ENCODE measurements around the gene PDE4B. TPM values are rescaled to one million over a fixed set of nuclear protein-coding genes. Genes with fewer than 3 reads are reported as not detected.
"Not testable (repeated sequence)": the region's sequence is repeated elsewhere in the genome, so short reads cannot be mapped to it uniquely, and the experiment has no call there.

PDE4B gene
- total RNA-seq, 1 donor from 2014 or later = 7.6 TPM

GRCh38 chr1:66055092-66055491 lies 262.4 kb downstream of the PDE4B start:
- Histone ChIP-seq H3K4me1 (ENCODE audit: insufficient read depth, low read length) (no peaks in the 10 kb centered on the region), H3K36me3 (ENCODE audit: insufficient read depth, low read length) (no peaks in the 10 kb centered on the region), H3K9me3 (ENCODE audit: insufficient read depth, low read depth, low read length) (no peaks in the 10 kb centered on the region), H3K79me2 (ENCODE audit: insufficient read depth, low read length) (no peaks in the 10 kb centered on the region), H2AFZ (ENCODE audit: low read depth, low read length) (no peak overlapping the region), H3K27ac (ENCODE audit: low read depth, low read length) (no peak overlapping the region), H4K20me1 (ENCODE audit: insufficient read depth, low read length) (no peaks in the 10 kb centered on the region), H3K4me3 (ENCODE audit: insufficient read depth, low read depth, low read length) (no peak overlapping the region), H3K4me2 (ENCODE audit: low read length) (no peak overlapping the region), H3K9ac (ENCODE audit: low read length) (no peak overlapping the region), H3K27me3 (ENCODE audit: insufficient read depth, low read length) (no peaks in the 10 kb centered on the region)
- H3K9me3 Mint-ChIP-seq (ENCODE audit: unreplicated experiment) = peaks cover 15% of the 10 kb centered on the region
- peaks cover 9% of the 10 kb centered on the region for H3K36me3 Mint-ChIP-seq (ENCODE audit: low read depth, unreplicated experiment)
- H3K4me3 Mint-ChIP-seq (ENCODE audit: unreplicated experiment) = no peak overlapping the region
- no peaks in the 10 kb centered on the region for H3K27me3 Mint-ChIP-seq (ENCODE audit: low read depth, unreplicated experiment)
- H3K27ac Mint-ChIP-seq (ENCODE audit: unreplicated experiment) = no peak overlapping the region
- no peak for TF ChIP-seq EZH2 (IDR thresholded peaks at IDR 0.05; ENCODE audit: insufficient read depth, low read length)
- TF ChIP-seq, protein P1, sequence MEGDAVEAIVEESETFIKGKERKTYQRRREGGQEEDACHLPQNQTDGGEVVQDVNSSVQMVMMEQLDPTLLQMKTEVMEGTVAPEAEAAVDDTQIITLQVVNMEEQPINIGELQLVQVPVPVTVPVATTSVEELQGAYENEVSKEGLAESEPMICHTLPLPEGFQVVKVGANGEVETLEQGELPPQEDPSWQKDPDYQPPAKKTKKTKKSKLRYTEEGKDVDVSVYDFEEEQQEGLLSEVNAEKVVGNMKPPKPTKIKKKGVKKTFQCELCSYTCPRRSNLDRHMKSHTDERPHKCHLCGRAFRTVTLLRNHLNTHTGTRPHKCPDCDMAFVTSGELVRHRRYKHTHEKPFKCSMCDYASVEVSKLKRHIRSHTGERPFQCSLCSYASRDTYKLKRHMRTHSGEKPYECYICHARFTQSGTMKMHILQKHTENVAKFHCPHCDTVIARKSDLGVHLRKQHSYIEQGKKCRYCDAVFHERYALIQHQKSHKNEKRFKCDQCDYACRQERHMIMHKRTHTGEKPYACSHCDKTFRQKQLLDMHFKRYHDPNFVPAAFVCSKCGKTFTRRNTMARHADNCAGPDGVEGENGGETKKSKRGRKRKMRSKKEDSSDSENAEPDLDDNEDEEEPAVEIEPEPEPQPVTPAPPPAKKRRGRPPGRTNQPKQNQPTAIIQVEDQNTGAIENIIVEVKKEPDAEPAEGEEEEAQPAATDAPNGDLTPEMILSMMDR (IDR thresholded peaks at IDR 0.05; ENCODE audit: insufficient read depth, low read depth, low read length) = no peak
- FAIRE-seq = no peak
- no peak for DNase-seq (ENCODE audit: low read depth)
- H3K4me1 Mint-ChIP-seq (ENCODE audit: low read depth, unreplicated experiment) = no peaks in the 10 kb centered on the region

DNA sequence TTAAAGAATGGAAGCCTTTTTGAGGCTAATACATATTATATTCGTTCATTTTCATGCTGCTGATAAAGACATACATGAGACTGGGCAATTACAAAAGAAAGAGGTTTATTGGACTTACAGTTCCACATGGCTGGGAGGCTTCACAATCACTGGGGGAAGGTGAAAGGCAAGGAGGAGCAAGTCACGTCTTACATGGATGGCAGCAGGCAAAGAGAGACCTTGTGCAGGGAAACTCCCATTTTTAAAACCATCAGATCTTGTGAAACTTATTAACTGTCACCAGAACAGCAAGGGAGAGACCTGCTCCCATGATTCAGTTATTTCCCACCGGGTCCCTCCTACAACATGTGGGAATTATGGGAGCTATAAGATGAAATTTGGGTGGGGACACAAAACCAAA lies 264.8 kb downstream of the PDE4B start:
- not testable (repeated sequence) for H3K36me3 ChIP-seq (ENCODE audit: insufficient read depth, low read length); H3K27ac ChIP-seq (ENCODE audit: low read depth, low read length); H3K4me2 ChIP-seq (ENCODE audit: low read length); H3K9me3 ChIP-seq (ENCODE audit: insufficient read depth, low read depth, low read length); H3K4me1 ChIP-seq (ENCODE audit: insufficient read depth, low read length); DNase-seq (ENCODE audit: low read depth); H3K4me3 ChIP-seq (ENCODE audit: insufficient read depth, low read depth, low read length); FAIRE-seq; H3K79me2 ChIP-seq (ENCODE audit: insufficient read depth, low read length); H3K27ac Mint-ChIP-seq (ENCODE audit: unreplicated experiment); H3K27me3 ChIP-seq (ENCODE audit: insufficient read depth, low read length); H3K4me3 Mint-ChIP-seq (ENCODE audit: unreplicated experiment); H3K4me1 Mint-ChIP-seq (ENCODE audit: low read depth, unreplicated experiment); H3K9ac ChIP-seq (ENCODE audit: low read length); H3K27me3 Mint-ChIP-seq (ENCODE audit: low read depth, unreplicated experiment); H2AFZ ChIP-seq (ENCODE audit: low read depth, low read length); H3K36me3 Mint-ChIP-seq (ENCODE audit: low read depth, unreplicated experiment); H4K20me1 ChIP-seq (ENCODE audit: insufficient read depth, low read length)
- H3K9me3 Mint-ChIP-seq (ENCODE audit: unreplicated experiment) = peaks cover 15% of the 10 kb centered on the region

DNA sequence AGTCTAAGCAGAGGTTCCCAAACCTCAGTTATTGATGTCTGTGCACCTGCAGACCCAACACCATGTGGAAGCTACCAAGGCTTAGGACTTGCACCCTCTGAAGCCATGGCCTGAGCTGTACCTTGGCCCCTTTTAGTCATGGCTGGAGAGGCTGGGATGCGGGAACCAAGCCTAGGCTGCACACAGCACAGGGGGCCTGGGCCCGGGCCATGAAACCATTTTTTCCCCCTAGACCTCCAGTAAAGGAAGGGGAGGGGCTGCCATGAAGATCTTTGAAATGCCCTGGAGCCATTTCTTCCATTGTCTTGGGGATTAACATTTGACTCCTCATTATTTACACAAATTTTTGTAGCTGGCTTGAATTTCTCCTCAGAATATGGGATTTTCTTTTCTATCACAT lies 265.9 kb downstream of the PDE4B start:
- FAIRE-seq (no peak), DNase-seq (ENCODE audit: low read depth) (no peak)
- Mint-ChIP-seq H3K4me1 (ENCODE audit: low read depth, unreplicated experiment) (no peaks in the 10 kb centered on the region), H3K36me3 (ENCODE audit: low read depth, unreplicated experiment) (peaks cover 9% of the 10 kb centered on the region), H3K9me3 (ENCODE audit: unreplicated experiment) (peaks cover 15% of the 10 kb centered on the region), H3K27ac (ENCODE audit: unreplicated experiment) (no peak overlapping the region), H3K27me3 (ENCODE audit: low read depth, unreplicated experiment) (no peaks in the 10 kb centered on the region), H3K4me3 (ENCODE audit: unreplicated experiment) (no peak overlapping the region)
- no peak overlapping the region for H3K4me2 ChIP-seq (ENCODE audit: low read length)
- H3K27ac ChIP-seq (ENCODE audit: low read depth, low read length) = no peak overlapping the region
- H3K79me2 ChIP-seq (ENCODE audit: insufficient read depth, low read length) = no peaks in the 10 kb centered on the region
- no peaks in the 10 kb centered on the region for H3K36me3 ChIP-seq (ENCODE audit: insufficient read depth, low read length)
- no peaks in the 10 kb centered on the region for H3K9me3 ChIP-seq (ENCODE audit: insufficient read depth, low read depth, low read length)
- no peaks in the 10 kb centered on the region for H3K27me3 ChIP-seq (ENCODE audit: insufficient read depth, low read length)
- no peak overlapping the region for H3K4me3 ChIP-seq (ENCODE audit: insufficient read depth, low read depth, low read length)
- H3K4me1 ChIP-seq (ENCODE audit: insufficient read depth, low read length) = no peaks in the 10 kb centered on the region
- H3K9ac ChIP-seq (ENCODE audit: low read length) = no peak overlapping the region
- H2AFZ ChIP-seq (ENCODE audit: low read depth, low read length) = no peak overlapping the region
- TF ChIP-seq EZH2 (IDR thresholded peaks at IDR 0.05; ENCODE audit: insufficient read depth, low read length) = no peak
- TF ChIP-seq, protein P1 (IDR thresholded peaks at IDR 0.05; ENCODE audit: insufficient read depth, low read depth, low read length) = no peak
- H4K20me1 ChIP-seq (ENCODE audit: insufficient read depth, low read length) = no peaks in the 10 kb centered on the region

DNA sequence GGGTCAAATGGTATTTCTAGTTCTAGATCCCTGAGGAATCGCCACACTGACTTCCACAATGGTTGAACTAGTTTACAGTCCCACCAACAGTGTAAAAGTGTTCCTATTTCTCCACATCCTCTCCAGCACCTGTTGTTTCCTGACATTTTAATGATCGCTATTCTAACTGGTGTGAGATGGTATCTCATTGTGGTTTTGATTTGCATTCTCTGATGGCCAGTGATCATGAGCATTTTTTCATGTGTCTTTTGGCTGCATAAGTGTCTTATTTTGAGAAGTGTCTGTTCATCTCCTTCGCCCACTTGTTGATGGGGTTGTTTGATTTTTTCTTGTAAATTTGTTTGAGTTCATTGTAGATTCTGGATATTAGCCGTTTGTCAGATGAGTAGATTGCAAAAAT lies 274.5 kb downstream of the PDE4B start:
- H3K9ac ChIP-seq (ENCODE audit: low read length); H3K36me3 ChIP-seq (ENCODE audit: insufficient read depth, low read length); FAIRE-seq; H3K27ac Mint-ChIP-seq (ENCODE audit: unreplicated experiment); H2AFZ ChIP-seq (ENCODE audit: low read depth, low read length); H3K27me3 Mint-ChIP-seq (ENCODE audit: low read depth, unreplicated experiment); H3K4me1 ChIP-seq (ENCODE audit: insufficient read depth, low read length); H3K27ac ChIP-seq (ENCODE audit: low read depth, low read length); H3K9me3 ChIP-seq (ENCODE audit: insufficient read depth, low read depth, low read length); DNase-seq (ENCODE audit: low read depth); H3K36me3 Mint-ChIP-seq (ENCODE audit: low read depth, unreplicated experiment); H3K4me3 Mint-ChIP-seq (ENCODE audit: unreplicated experiment); H3K4me2 ChIP-seq (ENCODE audit: low read length); H3K79me2 ChIP-seq (ENCODE audit: insufficient read depth, low read length); H3K4me3 ChIP-seq (ENCODE audit: insufficient read depth, low read depth, low read length); H3K4me1 Mint-ChIP-seq (ENCODE audit: low read depth, unreplicated experiment); H4K20me1 ChIP-seq (ENCODE audit: insufficient read depth, low read length); H3K27me3 ChIP-seq (ENCODE audit: insufficient read depth, low read length); H3K9me3 Mint-ChIP-seq (ENCODE audit: unreplicated experiment): not testable (repeated sequence)
